ENCODE data around the gene PHF5A.
A peak's percentile ranks its signal among the peaks of the same experiment; 100 is the strongest.

The PHF5A gene

DNA sequence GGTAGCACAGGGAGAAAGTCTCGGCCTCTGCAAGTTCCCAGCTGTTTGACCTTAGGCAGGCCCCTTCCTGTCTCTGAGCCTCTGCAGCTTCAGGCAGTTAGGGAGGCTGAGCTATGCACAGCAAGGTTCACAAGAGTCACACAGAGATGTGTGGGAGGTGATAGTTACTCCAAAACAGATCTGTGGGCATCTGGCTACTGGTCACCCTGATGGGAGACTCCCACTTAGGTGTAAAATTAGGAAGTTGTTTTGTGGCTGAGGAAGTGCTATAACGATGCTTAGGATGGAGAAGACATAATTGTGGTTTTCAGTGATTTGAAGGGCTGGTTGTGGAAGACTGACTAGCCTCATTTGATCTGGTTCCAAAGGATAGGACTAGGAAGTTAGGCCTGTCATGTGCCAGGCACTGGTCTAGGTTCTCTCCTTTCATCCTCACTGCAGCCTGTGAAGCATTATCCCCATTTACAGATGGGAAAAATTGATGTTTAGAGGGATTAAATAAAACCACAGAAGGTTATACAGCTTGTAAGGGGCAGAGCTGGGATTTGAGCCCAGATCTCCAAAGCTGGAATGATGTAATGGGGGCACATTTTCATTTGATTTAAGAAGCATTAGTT lies 13.9 kb upstream of the PHF5A start:
- Histone ChIP-seq H3F3A (ENCODE audit: control insufficient read depth, insufficient read depth) (peaks cover 3% of the 10 kb centered on the region), H3K79me2 (ENCODE audit: control insufficient read depth, low read length) (peaks cover 95% of the 10 kb centered on the region), H3K4me3 (ENCODE audit: low read length) (no peak overlapping the region), H3K4me2 (ENCODE audit: low read length) (peak overlapping the region; percentile 39), H3K9me3 (ENCODE audit: control insufficient read depth, insufficient read depth, low read length) (no peaks in the 10 kb centered on the region), H3K27ac (ENCODE audit: low read depth, low read length) (no peak overlapping the region), H3K36me3 (ENCODE audit: control insufficient read depth, low read length) (peaks cover 42% of the 10 kb centered on the region), H4K20me1 (ENCODE audit: control insufficient read depth, insufficient read depth, low read depth, low read length) (peaks cover 18% of the 10 kb centered on the region; the same call in 1 of the 2 replicates), H3K9me2 (replicated peaks; ENCODE audit: control insufficient read depth, low read length) (no peaks in the 10 kb centered on the region), H3K4me1 (ENCODE audit: control insufficient read depth, low read length) (peaks cover 54% of the 10 kb centered on the region), H3K27me3 (ENCODE audit: control insufficient read depth, low read length) (no peaks in the 10 kb centered on the region)
- TF ChIP-seq CTCF (IDR thresholded peaks at IDR 0.05; ENCODE audit: low read depth, low read length, poor library complexity, severe bottlenecking): no peak
- TF ChIP-seq EZH2phosphoT487 (IDR thresholded peaks at IDR 0.05; ENCODE audit: borderline replicate concordance, low read length): no peak

- peaks cover 44% of the 10 kb centered on the region for H3K36me3 ChIP-seq (ENCODE audit: control insufficient read depth, low read length)
These were observed 13.4 kb upstream of the PHF5A start for GRCh38 chr22:41481925-41482318.

GRCh38 chr22:41481131-41481830 lies 12.8 kb upstream of the PHF5A start:
- TF ChIP-seq EZH2phosphoT487 (IDR thresholded peaks at IDR 0.05; ENCODE audit: borderline replicate concordance, low read length) (no peak), CTCF (IDR thresholded peaks at IDR 0.05; ENCODE audit: low read depth, low read length, poor library complexity, severe bottlenecking) (no peak)
- Histone ChIP-seq H3K9me3 (ENCODE audit: control insufficient read depth, insufficient read depth, low read length) (no peaks in the 10 kb centered on the region), H3K36me3 (ENCODE audit: control insufficient read depth, low read length) (peaks cover 44% of the 10 kb centered on the region), H3K4me2 (ENCODE audit: low read length) (peak overlapping the region; percentile 39; the same call in 1 of the 2 replicates), H3K27ac (ENCODE audit: low read depth, low read length) (no peak overlapping the region), H4K20me1 (ENCODE audit: control insufficient read depth, insufficient read depth, low read depth, low read length) (peaks cover 18% of the 10 kb centered on the region; the same call in 1 of the 2 replicates), H3F3A (ENCODE audit: control insufficient read depth, insufficient read depth) (peaks cover 3% of the 10 kb centered on the region), H3K9me2 (replicated peaks; ENCODE audit: control insufficient read depth, low read length) (no peaks in the 10 kb centered on the region), H3K4me1 (ENCODE audit: control insufficient read depth, low read length) (peaks cover 57% of the 10 kb centered on the region), H3K4me3 (ENCODE audit: low read length) (no peak overlapping the region), H3K79me2 (ENCODE audit: control insufficient read depth, low read length) (peaks cover 95% of the 10 kb centered on the region), H3K27me3 (ENCODE audit: control insufficient read depth, low read length) (no peaks in the 10 kb centered on the region)

More at GRCh38 chr22:41481925-41482318, 13.4 kb upstream of the PHF5A start:
- H3K4me2 ChIP-seq (ENCODE audit: low read length): peak overlapping the region; percentile 39
- TF ChIP-seq CTCF (IDR thresholded peaks at IDR 0.05; ENCODE audit: low read depth, low read length, poor library complexity, severe bottlenecking) (no peak), EZH2phosphoT487 (IDR thresholded peaks at IDR 0.05; ENCODE audit: borderline replicate concordance, low read length) (no peak)
- peaks cover 3% of the 10 kb centered on the region for H3F3A ChIP-seq (ENCODE audit: control insufficient read depth, insufficient read depth)
- peaks cover 93% of the 10 kb centered on the region for H3K79me2 ChIP-seq (ENCODE audit: control insufficient read depth, low read length)
- H3K27me3 ChIP-seq (ENCODE audit: control insufficient read depth, low read length): no peaks in the 10 kb centered on the region
- no peak overlapping the region for H3K4me3 ChIP-seq (ENCODE audit: low read length)
- H3K9me2 ChIP-seq (replicated peaks; ENCODE audit: control insufficient read depth, low read length): no peaks in the 10 kb centered on the region
- H3K9me3 ChIP-seq (ENCODE audit: control insufficient read depth, insufficient read depth, low read length): no peaks in the 10 kb centered on the region
- peaks cover 18% of the 10 kb centered on the region; the same call in 1 of the 2 replicates for H4K20me1 ChIP-seq (ENCODE audit: control insufficient read depth, insufficient read depth, low read depth, low read length)
- peaks cover 57% of the 10 kb centered on the region for H3K4me1 ChIP-seq (ENCODE audit: control insufficient read depth, low read length)
- H3K27ac ChIP-seq (ENCODE audit: low read depth, low read length): no peak overlapping the region

Data from DOHH2 (cell line).